ENCODE measurements around the gene IQSEC1.

Gene IQSEC1

GRCh38 chr3:12903881-12904280, 169.3 kb downstream of the IQSEC1 start:
- DNase-seq: no peak

GRCh38 chr3:12903000-12903800, 170.0 kb downstream of the IQSEC1 start:
- no peak for DNase-seq

GRCh38 chr3:12902181-12902999, 170.8 kb downstream of the IQSEC1 start:
- no peak for DNase-seq

- no peak for DNase-seq
These were observed 171.6 kb downstream of the IQSEC1 start for GRCh38 chr3:12901623-12902045.

- no peak for DNase-seq
These were observed 172.3 kb downstream of the IQSEC1 start for GRCh38 chr3:12900885-12901411.

GRCh38 chr3:12898965-12899755, 174.1 kb downstream of the IQSEC1 start:
- DNase-seq: no peak

- DNase-seq: no peak
These were observed 174.8 kb downstream of the IQSEC1 start for GRCh38 chr3:12898290-12898964.

- DNase-seq: no peak
These were observed 175.6 kb downstream of the IQSEC1 start for GRCh38 chr3:12897381-12898289.

GRCh38 chr3:12896063-12896985, 176.9 kb downstream of the IQSEC1 start:
- DNase-seq: no peak

GRCh38 chr3:12895391-12896062, 177.7 kb downstream of the IQSEC1 start:
- DNase-seq: no peak

GRCh38 chr3:12894629-12895028, 178.6 kb downstream of the IQSEC1 start:
- no peak for DNase-seq

GRCh38 chr3:12893852-12894251, 179.4 kb downstream of the IQSEC1 start:
- no peak for DNase-seq

GRCh38 chr3:12893247-12893646, 180.0 kb downstream of the IQSEC1 start:
- no peak for DNase-seq

- DNase-seq: no peak
These were observed 180.4 kb downstream of the IQSEC1 start for GRCh38 chr3:12892840-12893189.

- DNase-seq: peak; percentile 42
These were observed 181.0 kb downstream of the IQSEC1 start for GRCh38 chr3:12891985-12892839.

- no peak for DNase-seq
These were observed 181.7 kb downstream of the IQSEC1 start for GRCh38 chr3:12891391-12891984.

- DNase-seq: no peak
These were observed 182.4 kb downstream of the IQSEC1 start for GRCh38 chr3:12890610-12891390.
